Natural killer cell treated with Interleukin-12 subunit alpha and Interleukin-12 subunit beta and Interleukin-15 and Interleukin-18, amount 100 ng/mL, for 72 hours (primary cell): ENCODE measurements around the gene XXYLT1. TPM values are rescaled to one million over a fixed set of nuclear protein-coding genes. Genes with fewer than 3 reads are reported as not detected.
A peak's percentile ranks its signal among the peaks of the same experiment; 100 is the strongest.

Experiments used
- ATAC-seq, 2 donors: fragments of 150-1000 bp; cut with Tn5 transposase in 1 of 2; sonication (Bioruptor Pico), chemical (Tn5 transposase) in 1 of 2; 2 replicates each; pipeline ENCODE4 v1.10.0; 2021
- DNase-seq: peaks from one replicate; pipeline ENCODE4 v3.0.0; 2022; ENCODE audit warnings: low spot score
- H3K27ac Mint-ChIP-seq, 2 donors: 1 replicate in 1 of 2; 2 replicates in 1 of 2; pipeline ENCODE4 v1.8.0; 2022; ENCODE audit warnings: mixed read lengths in 2 of 2, mild to moderate bottlenecking in 1 of 2, moderate library complexity in 1 of 2
- H3K27me3 Mint-ChIP-seq, 2 donors: 1 replicate in 1 of 2; 2 replicates in 1 of 2; pipeline ENCODE4 v1.8.0; 2022; ENCODE audit warnings: mixed read lengths in 2 of 2
- H3K36me3 Mint-ChIP-seq: one replicate; pipeline ENCODE4 v1.8.0; 2022; ENCODE audit warnings: mixed read lengths
- H3K4me1 Mint-ChIP-seq, 2 donors: 1 replicate in 1 of 2; 2 replicates in 1 of 2; pipeline ENCODE4 v1.8.0; 2022; ENCODE audit warnings: low read depth in 2 of 2, mixed read lengths in 2 of 2, mild to moderate bottlenecking in 1 of 2
- H3K4me3 Mint-ChIP-seq: one replicate; pipeline ENCODE4 v1.8.0; 2022; ENCODE audit warnings: mixed read lengths
- H3K9me3 Mint-ChIP-seq: 2 replicates; pipeline ENCODE4 v1.8.0; 2022; ENCODE audit warnings: mixed read lengths
- total RNA-seq, 2 donors: library from RNA; stranded (reverse); gene quantifications; one replicate each; pipeline ENCODE4 v1.2.3, GENCODE V29; 2022

The XXYLT1 gene
- total RNA-seq, 2 donors from 2014 or later: 10.5 to 16.2 TPM

GRCh38 chr3:195155570-195156241, 115.3 kb downstream of the XXYLT1 start:
- Mint-ChIP-seq H3K27me3 (no peaks in the 10 kb centered on the region), H3K9me3 (no peaks in the 10 kb centered on the region), H3K36me3 (no peaks in the 10 kb centered on the region), H3K4me1 (peaks cover 17 to 30% of the 10 kb centered on the region in 2 donors), H3K4me3 (no peak overlapping the region), H3K27ac (peak overlapping the region in 1 of 2 donors; percentile 82)
- ATAC-seq (no peak), DNase-seq (no peak)

GRCh38 chr3:195154793-195155535, 116.0 kb downstream of the XXYLT1 start:
- Mint-ChIP-seq H3K4me3 (no peak overlapping the region), H3K27me3 (no peaks in the 10 kb centered on the region), H3K9me3 (no peaks in the 10 kb centered on the region), H3K27ac (peak overlapping the region; percentile 61 to 82), H3K36me3 (no peaks in the 10 kb centered on the region), H3K4me1 (peaks cover 25 to 37% of the 10 kb centered on the region in 2 donors)
- no peak for DNase-seq
- peak; percentile 47 to 72 for ATAC-seq

- no peaks in the 10 kb centered on the region for H3K36me3 Mint-ChIP-seq
- H3K9me3 Mint-ChIP-seq: no peaks in the 10 kb centered on the region
- peak overlapping the region; percentile 61 to 82 for H3K27ac Mint-ChIP-seq
- no peaks in the 10 kb centered on the region for H3K27me3 Mint-ChIP-seq
- peaks cover 30 to 41% of the 10 kb centered on the region in 2 donors for H3K4me1 Mint-ChIP-seq
- peak overlapping the region; percentile 27 for H3K4me3 Mint-ChIP-seq
- DNase-seq (no peak), ATAC-seq (no peak)
Measured at GRCh38 chr3:195154111-195154791, 116.7 kb downstream of the XXYLT1 start.

GRCh38 chr3:195153653-195154052, 117.3 kb downstream of the XXYLT1 start:
- ATAC-seq: no peak
- no peak for DNase-seq
- H3K4me1 Mint-ChIP-seq: peaks cover 33 to 44% of the 10 kb centered on the region in 2 donors
- peak overlapping the region in 1 of 2 donors; percentile 82 for H3K27ac Mint-ChIP-seq
- H3K4me3 Mint-ChIP-seq: no peak overlapping the region
- H3K36me3 Mint-ChIP-seq: no peaks in the 10 kb centered on the region
- no peaks in the 10 kb centered on the region for H3K27me3 Mint-ChIP-seq
- no peaks in the 10 kb centered on the region for H3K9me3 Mint-ChIP-seq

GRCh38 chr3:195153130-195153529, 117.8 kb downstream of the XXYLT1 start:
- DNase-seq (no peak), ATAC-seq (no peak)
- Mint-ChIP-seq H3K27me3 (no peaks in the 10 kb centered on the region), H3K9me3 (no peaks in the 10 kb centered on the region), H3K36me3 (no peaks in the 10 kb centered on the region), H3K4me1 (peaks cover 39 to 49% of the 10 kb centered on the region in 2 donors), H3K4me3 (no peak overlapping the region), H3K27ac (peak overlapping the region in 1 of 2 donors; percentile 82)

- H3K36me3 Mint-ChIP-seq: no peaks in the 10 kb centered on the region
- ATAC-seq: no peak
- H3K4me1 Mint-ChIP-seq: peaks cover 50 to 58% of the 10 kb centered on the region in 2 donors
- peak overlapping the region in 1 of 2 donors; percentile 82 for H3K27ac Mint-ChIP-seq
- no peak for DNase-seq
- no peak overlapping the region for H3K4me3 Mint-ChIP-seq
- no peaks in the 10 kb centered on the region for H3K9me3 Mint-ChIP-seq
- no peaks in the 10 kb centered on the region for H3K27me3 Mint-ChIP-seq
Measured at GRCh38 chr3:195151866-195152541, 119.0 kb downstream of the XXYLT1 start.

GRCh38 chr3:195151402-195151801, 119.6 kb downstream of the XXYLT1 start:
- no peaks in the 10 kb centered on the region for H3K9me3 Mint-ChIP-seq
- H3K4me3 Mint-ChIP-seq: no peak overlapping the region
- peak overlapping the region in 1 of 2 donors; percentile 79 for H3K27ac Mint-ChIP-seq
- ATAC-seq: no peak
- H3K27me3 Mint-ChIP-seq: no peaks in the 10 kb centered on the region
- no peak for DNase-seq
- H3K4me1 Mint-ChIP-seq: peaks cover 50 to 59% of the 10 kb centered on the region in 2 donors
- H3K36me3 Mint-ChIP-seq: no peaks in the 10 kb centered on the region

GRCh38 chr3:195150181-195151118, 120.5 kb downstream of the XXYLT1 start:
- H3K36me3 Mint-ChIP-seq: no peaks in the 10 kb centered on the region
- no peaks in the 10 kb centered on the region for H3K27me3 Mint-ChIP-seq
- no peaks in the 10 kb centered on the region for H3K9me3 Mint-ChIP-seq
- DNase-seq (no peak), ATAC-seq (peak; percentile 69 to 75)
- H3K4me3 Mint-ChIP-seq: peak overlapping the region; percentile 91
- peak overlapping the region; percentile 79 to 84 for H3K27ac Mint-ChIP-seq
- peaks cover 46 to 59% of the 10 kb centered on the region in 2 donors for H3K4me1 Mint-ChIP-seq

GRCh38 chr3:195149292-195150030, 121.5 kb downstream of the XXYLT1 start:
- Mint-ChIP-seq H3K4me1 (peaks cover 36 to 52% of the 10 kb centered on the region in 2 donors), H3K4me3 (peak overlapping the region; percentile 91), H3K36me3 (no peaks in the 10 kb centered on the region), H3K27me3 (no peaks in the 10 kb centered on the region), H3K27ac (peak overlapping the region; percentile 84 to 98), H3K9me3 (no peaks in the 10 kb centered on the region)
- DNase-seq (no peak), ATAC-seq (no peak)

- no peaks in the 10 kb centered on the region for H3K36me3 Mint-ChIP-seq
- DNase-seq (no peak), ATAC-seq (no peak)
- peak overlapping the region; percentile 70 to 98 for H3K27ac Mint-ChIP-seq
- H3K9me3 Mint-ChIP-seq: no peaks in the 10 kb centered on the region
- peak overlapping the region; percentile 92 for H3K4me3 Mint-ChIP-seq
- no peaks in the 10 kb centered on the region for H3K27me3 Mint-ChIP-seq
- peaks cover 36 to 46% of the 10 kb centered on the region in 2 donors for H3K4me1 Mint-ChIP-seq
Measured at GRCh38 chr3:195148549-195148948, 122.4 kb downstream of the XXYLT1 start.

- DNase-seq (peak; percentile 81), ATAC-seq (peak; percentile 88 to 92)
- Mint-ChIP-seq H3K27ac (peak overlapping the region; percentile 70 to 98), H3K36me3 (no peaks in the 10 kb centered on the region), H3K9me3 (no peaks in the 10 kb centered on the region), H3K27me3 (no peaks in the 10 kb centered on the region), H3K4me1 (peaks cover 36 to 42% of the 10 kb centered on the region in 2 donors), H3K4me3 (peak overlapping the region; percentile 92)
Measured at GRCh38 chr3:195147649-195148080, 123.3 kb downstream of the XXYLT1 start.

GRCh38 chr3:195146131-195146530, 124.8 kb downstream of the XXYLT1 start:
- no peaks in the 10 kb centered on the region for H3K27me3 Mint-ChIP-seq
- no peak overlapping the region for H3K27ac Mint-ChIP-seq
- peaks cover 1% of the 10 kb centered on the region for H3K9me3 Mint-ChIP-seq
- peaks cover 12% of the 10 kb centered on the region for H3K36me3 Mint-ChIP-seq
- ATAC-seq (no peak), DNase-seq (no peak)
- peaks cover 36 to 37% of the 10 kb centered on the region in 2 donors for H3K4me1 Mint-ChIP-seq
- H3K4me3 Mint-ChIP-seq: no peak overlapping the region
